GM10847 (cell line): ENCODE results near the gene FAM83C.

ENCODE experiments used
- POLR2A ChIP-seq: IDR thresholded peaks from 2 replicates; pipeline ENCODE4 v1.6.1; 2011; ENCODE audit not compliant: insufficient read length; ENCODE audit errors: extremely low read depth

FAM83C gene

GRCh38 chr20:35305682-35306556 is 13.7 kb upstream of the FAM83C start:
- TF ChIP-seq POLR2A, result no peak

DNA sequence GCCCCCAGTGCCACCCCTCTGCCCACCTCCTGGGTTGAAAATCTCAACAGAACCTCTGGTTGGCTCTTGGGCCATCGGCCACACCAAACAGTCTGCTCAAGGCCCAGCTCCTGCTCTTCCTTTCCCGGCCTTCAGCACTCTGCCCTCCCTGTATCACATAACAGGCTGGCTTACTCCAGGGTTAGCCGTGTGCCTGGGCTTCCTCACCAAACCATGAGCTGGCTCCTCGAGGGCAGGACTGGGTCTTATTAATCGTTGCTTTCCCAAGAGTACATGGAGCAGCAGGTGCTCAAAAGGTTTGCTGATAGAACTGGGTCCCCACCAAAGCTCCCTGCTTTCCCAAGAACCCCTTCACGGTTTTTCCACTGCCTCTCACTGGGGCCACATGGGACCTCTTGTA is 12.7 kb upstream of the FAM83C start:
- no peak for TF ChIP-seq POLR2A

- no peak for TF ChIP-seq POLR2A
Measured at GRCh38 chr20:35303735-35304491, 11.7 kb upstream of the FAM83C start.

- no peak for TF ChIP-seq POLR2A
Measured at GRCh38 chr20:35303382-35303734, 11.1 kb upstream of the FAM83C start.

GRCh38 chr20:35302421-35303335 is 10.5 kb upstream of the FAM83C start:
- no peak for TF ChIP-seq POLR2A

DNA sequence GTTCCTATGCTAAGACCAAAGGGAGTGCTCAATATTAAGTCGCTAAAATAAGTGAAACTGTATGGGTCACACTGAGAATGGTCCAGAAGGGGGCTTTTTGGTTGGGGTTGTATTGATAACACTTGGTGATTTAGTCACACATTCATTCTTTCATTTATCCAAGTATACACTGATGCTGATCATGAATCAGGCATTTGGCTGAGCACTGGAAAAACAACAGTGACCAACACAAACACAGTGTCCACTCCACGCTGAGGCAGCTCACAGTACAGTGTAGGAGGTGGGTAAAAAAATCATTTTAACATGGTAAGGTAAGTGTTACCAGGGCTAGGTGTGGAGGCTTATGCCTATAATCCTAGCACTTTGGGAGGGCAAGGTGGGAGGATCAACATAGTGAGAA is 9.2 kb upstream of the FAM83C start:
- TF ChIP-seq POLR2A, result no peak

DNA sequence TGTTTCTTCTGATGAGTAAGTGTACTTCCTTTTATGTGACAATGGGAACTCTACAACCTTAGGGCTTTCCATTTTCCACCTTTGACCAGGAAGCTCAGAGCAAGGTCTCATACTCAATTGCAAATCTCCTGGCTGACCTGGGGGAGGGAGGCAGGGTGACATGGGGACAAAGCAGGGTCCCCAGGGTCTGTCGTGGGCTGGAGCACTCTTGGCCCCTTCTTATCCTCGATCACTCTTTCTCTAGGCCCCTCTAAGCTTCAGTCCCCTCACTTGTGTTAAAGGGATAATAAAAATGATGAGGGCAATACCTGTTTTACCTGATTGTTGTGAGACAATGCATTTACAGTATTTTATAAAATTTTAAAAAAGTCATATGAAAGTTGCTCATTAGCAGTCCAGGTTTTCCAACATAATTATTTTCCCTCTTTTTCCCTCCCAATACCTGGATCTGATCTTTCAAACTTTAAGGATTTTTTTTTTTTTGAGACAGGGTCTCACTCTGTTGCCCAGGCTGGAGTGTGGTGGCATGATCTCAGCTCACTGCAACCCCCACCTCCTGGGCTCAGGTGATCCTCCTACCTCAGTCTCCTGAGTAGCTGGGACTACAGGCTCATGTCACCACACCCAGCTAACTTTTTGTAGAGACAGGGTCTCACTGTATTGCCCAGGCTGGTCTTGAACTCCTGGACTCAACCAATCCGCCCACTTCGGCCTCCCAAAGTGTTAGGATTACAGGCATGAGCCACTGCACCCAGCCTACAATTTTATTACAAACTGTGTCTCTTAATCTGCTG is 8.4 kb upstream of the FAM83C start:
- no peak for TF ChIP-seq POLR2A

- no peak for TF ChIP-seq POLR2A
Measured at GRCh38 chr20:35299780-35300179, 7.6 kb upstream of the FAM83C start.

DNA sequence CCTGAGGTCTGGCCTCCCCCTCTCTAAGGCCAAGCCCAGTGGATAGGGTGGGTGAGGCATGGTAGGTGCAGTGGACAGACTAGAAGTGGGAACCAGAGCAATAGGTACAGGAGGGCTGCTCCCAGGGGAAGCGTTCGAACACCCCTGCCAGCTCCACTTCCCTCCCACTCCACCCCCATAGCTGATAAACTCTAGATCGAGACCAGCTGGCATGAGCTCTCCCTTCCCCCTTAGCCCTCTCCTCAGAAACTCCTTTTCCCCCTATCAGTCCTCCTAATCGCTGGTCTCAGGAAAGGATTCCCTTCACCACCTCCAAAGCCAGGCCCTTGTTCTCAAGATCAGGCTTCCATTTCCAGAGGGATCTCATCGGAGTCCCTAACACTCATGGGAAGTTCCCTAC is 6.0 kb upstream of the FAM83C start:
- no peak for TF ChIP-seq POLR2A

DNA sequence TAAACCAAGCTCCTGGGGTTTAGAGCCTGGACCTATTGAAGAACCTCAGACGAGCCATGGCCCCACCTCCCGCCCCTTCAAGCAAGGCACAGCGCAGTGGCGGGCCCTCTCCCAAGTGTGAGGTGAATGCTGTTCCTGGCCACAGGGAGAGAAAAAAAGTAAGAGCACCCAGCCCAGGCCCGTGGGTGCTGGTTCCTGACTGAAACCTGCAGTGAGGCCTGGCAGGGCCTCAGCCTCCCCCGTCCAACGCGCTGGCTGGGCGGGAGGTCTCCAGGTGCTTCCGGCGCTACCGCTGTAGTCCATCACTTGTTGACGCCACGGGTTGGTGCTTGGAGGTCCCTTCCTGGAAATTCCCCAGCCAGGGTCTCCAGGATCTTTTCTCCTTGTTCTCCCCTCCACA is 5.5 kb upstream of the FAM83C start:
- no peak for TF ChIP-seq POLR2A

DNA sequence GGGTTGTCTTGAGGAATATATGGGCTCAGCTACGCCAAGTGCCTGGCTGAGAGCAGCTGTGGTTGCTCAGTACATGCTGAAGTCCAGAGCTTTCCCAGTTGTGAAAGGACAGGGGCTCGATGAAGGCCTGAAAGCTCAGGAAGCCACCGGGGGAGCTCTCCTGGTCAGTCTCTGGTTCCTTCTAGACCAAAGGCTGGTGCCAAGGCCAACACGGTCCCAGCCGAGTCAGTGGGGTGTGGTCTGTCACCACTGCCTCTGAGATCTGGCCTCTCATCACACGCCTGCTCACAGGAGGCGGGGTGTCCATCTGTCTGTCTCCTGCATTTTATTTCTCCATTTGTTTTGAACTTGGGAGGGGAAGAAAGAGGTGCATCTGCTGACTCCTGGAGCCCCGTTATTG is 4.9 kb upstream of the FAM83C start:
- TF ChIP-seq POLR2A, result no peak

GRCh38 chr20:35296101-35296554 is 3.9 kb upstream of the FAM83C start:
- no peak for TF ChIP-seq POLR2A

DNA sequence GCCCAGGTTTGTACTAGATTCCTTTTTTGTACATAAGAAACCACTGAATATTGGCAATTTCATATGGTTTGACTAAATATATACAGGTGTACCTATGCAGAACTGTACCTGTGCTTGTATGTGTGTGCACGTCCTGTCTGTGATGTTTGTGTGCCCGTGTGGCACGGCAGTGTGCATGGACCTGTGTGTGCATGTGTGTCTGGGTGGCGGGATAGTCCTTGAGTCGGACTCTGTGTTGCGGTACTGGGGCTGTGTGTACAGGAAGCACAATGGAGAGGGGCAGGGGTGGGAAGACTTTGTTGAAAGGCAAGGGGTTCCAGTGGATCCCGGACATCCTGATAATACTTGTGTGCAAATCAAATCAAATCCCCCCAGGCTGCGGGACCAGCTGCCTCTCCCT is 3.4 kb upstream of the FAM83C start:
- no peak for TF ChIP-seq POLR2A

DNA sequence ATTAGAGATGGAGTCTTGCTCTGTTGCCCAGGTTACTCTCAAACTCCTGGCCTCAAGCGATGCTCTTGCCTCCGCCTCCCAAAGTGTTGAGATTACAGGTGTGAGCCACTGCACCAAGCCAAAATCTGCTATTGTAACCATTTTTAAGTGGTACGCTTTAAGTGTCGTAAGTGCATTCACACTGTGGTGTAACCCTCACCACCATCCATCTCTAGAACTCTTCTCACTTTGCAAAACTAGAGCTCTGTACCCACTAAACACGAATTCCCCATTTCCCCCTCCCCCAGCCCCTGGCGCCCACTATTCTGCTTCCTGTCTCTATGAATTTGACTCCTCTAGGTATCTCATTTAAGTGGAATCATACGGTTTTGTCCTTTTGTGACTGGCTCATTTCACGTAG is 2.8 kb upstream of the FAM83C start:
- no peak for TF ChIP-seq POLR2A

DNA sequence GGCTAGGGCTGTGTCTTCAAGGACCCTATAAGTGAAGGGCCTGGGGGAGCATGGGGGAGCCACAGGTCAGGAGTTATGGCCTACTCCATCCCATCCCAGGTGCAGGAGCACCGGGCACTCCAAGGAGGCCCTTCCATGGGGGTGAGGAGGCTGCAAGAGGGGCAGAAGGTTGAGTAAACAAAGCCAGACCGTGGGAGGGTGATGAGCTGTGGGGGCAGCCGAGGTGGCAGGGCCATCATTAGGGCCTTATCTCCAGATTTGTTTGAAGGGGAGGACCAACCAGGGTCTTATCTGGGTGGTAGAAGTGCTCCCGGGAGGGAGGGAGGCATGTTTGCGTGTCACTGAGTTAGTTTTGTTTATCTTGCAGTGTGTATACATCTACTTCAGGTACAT is 2.1 kb upstream of the FAM83C start:
- no peak for TF ChIP-seq POLR2A
